K562 (cell line): ENCODE results near the gene AQP9. TPM values are rescaled to one million over a fixed set of nuclear protein-coding genes. Genes with fewer than 3 reads are reported as not detected.

Source experiments
- BCOR ChIP-seq: fragments of 450-650 bp; IDR thresholded peaks from 2 replicates; pipeline ENCODE4 v1.6.1; 2016
- CBX5 ChIP-seq: IDR thresholded peaks from 2 replicates; pipeline ENCODE4 v1.6.1; 2014; ENCODE audit warnings: low read depth, borderline replicate concordance
- CHD1 ChIP-seq: fragments of 200-600 bp; sonication (generic); IDR thresholded peaks from one replicate; pipeline ENCODE4 v1.6.1; 2012; ENCODE audit warnings: mild to moderate bottlenecking, moderate library complexity, low read length, inconsistent platforms
- ETV5 ChIP-seq: sonication (generic); formaldehyde crosslinking; IDR thresholded peaks from 2 replicates; pipeline ENCODE4 v1.4.0; 2020; ENCODE audit warnings: low read depth, mild to moderate bottlenecking, missing genetic modification reagents
- FOSL1 ChIP-seq: fragments of 200-800 bp; sonication (Bioruptor generic); conservative IDR thresholded peaks from 2 replicates; pipeline ENCODE4 v1.6.1; 2016; ENCODE audit warnings: missing genetic modification characterization, missing compliant biosample characterization
- GTF2E2 ChIP-seq: fragments of 200-800 bp; sonication (Bioruptor generic); IDR thresholded peaks from 2 replicates; pipeline ENCODE4 v1.6.1; 2016; ENCODE audit warnings: missing genetic modification characterization, missing compliant biosample characterization
- IFI16 ChIP-seq: fragments of 250-450 bp; sonication (Bioruptor Pico); IDR thresholded peaks from 2 replicates; pipeline ENCODE4 v2.1.2; 2022; ENCODE audit warnings: mild to moderate bottlenecking, inconsistent platforms
- JUND ChIP-seq, 2 experiments: IDR thresholded peaks; 2 replicates in 1 of 2; 3 replicates in 1 of 2; pipeline ENCODE4 v1.6.1; 2011; ENCODE audit warnings: borderline replicate concordance in 2 of 2, low read depth in 2 of 2, low read length in 2 of 2, improper control_type of control experiment in 1 of 2, missing biosample characterization in 1 of 2, missing genetic modification characterization in 1 of 2, missing genetic modification reagents in 1 of 2
- NFXL1 ChIP-seq: fragments of 450-650 bp; formaldehyde crosslinking; IDR thresholded peaks from 2 replicates; pipeline ENCODE4 v1.4.0; 2021; ENCODE audit warnings: mild to moderate bottlenecking
- NR2C1 ChIP-seq, 2 experiments: fragments of 450-650 bp; IDR thresholded peaks; 2 replicates each; pipeline ENCODE4 v1.6.1; 2017; ENCODE audit warnings: mild to moderate bottlenecking in 2 of 2, antibody characterized with exemption in 1 of 2, inconsistent platforms in 1 of 2, missing compliant biosample characterization in 1 of 2, missing genetic modification characterization in 1 of 2
- NRF1 ChIP-seq, 2 experiments: fragments of 450-650 bp; IDR thresholded peaks in 1 of 2; conservative IDR thresholded peaks in 1 of 2; 2 replicates each; pipeline ENCODE4 v1.6.1; 2014; ENCODE audit warnings: mild to moderate bottlenecking in 2 of 2
- TAL1 ChIP-seq: fragments of 450-650 bp; IDR thresholded peaks from 2 replicates; pipeline ENCODE4 v1.6.1; 2016; ENCODE audit warnings: mild to moderate bottlenecking
- TEAD1 ChIP-seq, 2 experiments: fragments of 450-650 bp in 1 of 2; sonication (generic) in 1 of 2; formaldehyde crosslinking; IDR thresholded peaks; 2 replicates each; pipeline versions ENCODE4 v1.4.0 to v1.8.0; 2020 to 2022; ENCODE audit warnings: mild to moderate bottlenecking in 2 of 2, missing genetic modification reagents in 1 of 2
- TEAD4 ChIP-seq, 2 experiments: sonication (generic) in 1 of 2; formaldehyde crosslinking in 1 of 2; IDR thresholded peaks; 2 replicates each; pipeline versions ENCODE4 v1.6.1 to v1.8.0; 2012 to 2022; ENCODE audit warnings: borderline replicate concordance in 1 of 2, inconsistent platforms in 1 of 2, low read length in 1 of 2, mild to moderate bottlenecking in 1 of 2, missing genetic modification reagents in 1 of 2
- ZNF324 ChIP-seq: fragments of 250-450 bp; sonication (Bioruptor Pico); IDR thresholded peaks from 2 replicates; pipeline ENCODE4 v1.4.0; 2020; ENCODE audit warnings: mild to moderate bottlenecking
- ZNF354B ChIP-seq: fragments of 250-450 bp; sonication (Bioruptor Pico); IDR thresholded peaks from 2 replicates; pipeline ENCODE4 v1.4.0; 2020
- ZNF589 ChIP-seq: fragments of 200-800 bp; sonication (Bioruptor generic); IDR thresholded peaks from 2 replicates; pipeline ENCODE4 v1.6.1; 2016; ENCODE audit warnings: low read depth, missing genetic modification characterization, missing compliant biosample characterization
- ZSCAN32 ChIP-seq: fragments of 450-650 bp; formaldehyde crosslinking; IDR thresholded peaks from 2 replicates; pipeline ENCODE4 v1.4.0; 2020; ENCODE audit warnings: mild to moderate bottlenecking, moderate library complexity
- polyA plus RNA-seq, 8 experiments: library from polyadenylated mRNA; depleted of rRNA in 4 of 8; stranded (reverse) in 5 of 8; unstranded in 3 of 8; fragments of >200 nt; fragmentation: Nextera tagmentation in 2 of 8; fragmentation: Illumina TruSeq in 1 of 8; extraction: Ambion mirVana in 2 of 8; extraction: Trizol in 1 of 8; gene quantifications; 2 replicates each; pipeline versions ENCODE4 v1.2.1 to v1.2.3, GENCODE V29; 2011 to 2014; ENCODE audit warnings: inconsistent platforms in 1 of 8, missing spikeins in 1 of 8
- total RNA-seq, 7 experiments: library from RNA; depleted of rRNA in 6 of 7; stranded (reverse); fragments of >200 nt in 6 of 7; fragmentation: Illumina TruSeq in 2 of 7; extraction: Trizol in 2 of 7; gene quantifications; 2 replicates each; pipeline versions ENCODE4 v1.2.1 to v1.2.3, GENCODE V29; 2011 to 2021; ENCODE audit warnings: low replicate concordance in 1 of 7
- TF ChIP-seq, protein P1 (sequence below): fragments of 450-650 bp; IDR thresholded peaks from 2 replicates; pipeline ENCODE4 v1.6.1; 2016; ENCODE audit warnings: missing biosample characterization, missing genetic modification characterization
- TF ChIP-seq, protein P2 (sequence below): fragments of 450-650 bp; IDR thresholded peaks from 2 replicates; pipeline ENCODE4 v1.6.1; 2018; ENCODE audit not compliant: partially characterized antibody
- TF ChIP-seq, protein P3 (sequence below): fragments of 450-650 bp; IDR thresholded peaks from 2 replicates; pipeline ENCODE4 v1.6.1; 2016; ENCODE audit warnings: borderline replicate concordance

Gene AQP9
- total and polyA plus RNA-seq, 9 of the 15 experiments (the other 6 are each of a cell fraction or from before 2014, with no cell fraction given) = 0.04 to 0.33 (median 0.07) TPM; not detected in 4

DNA sequence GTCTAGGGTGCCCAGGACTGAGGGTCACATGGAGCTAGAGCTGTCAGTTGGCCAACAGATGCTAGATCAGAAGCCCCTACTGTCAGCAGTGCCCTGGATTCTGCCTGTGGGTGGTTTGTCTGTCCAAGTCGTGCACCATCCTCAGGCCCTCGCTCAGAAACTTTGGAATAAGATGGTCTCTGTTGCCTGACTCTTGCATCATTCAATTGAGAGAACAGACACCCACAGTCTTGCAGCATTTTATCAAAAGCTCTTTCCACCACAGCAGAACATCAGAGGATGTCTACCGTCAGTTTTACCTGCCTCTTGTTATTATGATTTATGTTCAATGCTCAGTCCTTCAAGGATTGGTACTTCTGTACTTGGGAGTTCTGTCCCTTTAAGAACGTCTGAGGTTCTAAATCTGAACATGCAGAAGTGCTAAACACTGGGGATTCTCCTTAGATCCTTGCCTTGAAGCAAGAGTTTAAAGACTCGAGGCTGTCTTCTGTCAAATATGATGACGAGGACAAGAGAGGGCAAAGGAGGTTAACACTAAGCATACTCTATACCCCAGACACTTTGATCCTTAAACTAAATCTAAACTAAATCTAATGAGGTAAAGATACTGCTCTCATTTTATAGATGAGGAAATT, 4.8 kb downstream of the AQP9 start (continued):
- 0 out of 2 replicates have a peak, but pooled peaks have one; percentile 23 for TF ChIP-seq FOSL1 (tag)
- peak; percentile 64; the same call in 1 of the 2 replicates for TF ChIP-seq ZNF589 (CRISPR knock-in tag)
- TF ChIP-seq NFXL1 (CRISPR knock-in tag) = no peak
- TF ChIP-seq CBX5 = no peak
- no peak for TF ChIP-seq NR2C1 (IDR thresholded peaks at IDR 0.05)
- peak; percentile 62 for TF ChIP-seq NR2C1 (tag; IDR thresholded peaks at IDR 0.05)
- no peak for TF ChIP-seq BCOR
- no peak for TF ChIP-seq ZNF354B (CRISPR knock-in tag)
- TF ChIP-seq ZNF324 (CRISPR knock-in tag) = no peak
- peak; percentile 86 for TF ChIP-seq ZSCAN32 (CRISPR knock-in tag)
- TF ChIP-seq TEAD1 (CRISPR knock-in tag; IDR thresholded peaks at IDR 0.05) = 0 out of 4 replicates have a peak, but pooled peaks of 1 of the 2 experiments have one; percentile 9
- TF ChIP-seq, protein P1, sequence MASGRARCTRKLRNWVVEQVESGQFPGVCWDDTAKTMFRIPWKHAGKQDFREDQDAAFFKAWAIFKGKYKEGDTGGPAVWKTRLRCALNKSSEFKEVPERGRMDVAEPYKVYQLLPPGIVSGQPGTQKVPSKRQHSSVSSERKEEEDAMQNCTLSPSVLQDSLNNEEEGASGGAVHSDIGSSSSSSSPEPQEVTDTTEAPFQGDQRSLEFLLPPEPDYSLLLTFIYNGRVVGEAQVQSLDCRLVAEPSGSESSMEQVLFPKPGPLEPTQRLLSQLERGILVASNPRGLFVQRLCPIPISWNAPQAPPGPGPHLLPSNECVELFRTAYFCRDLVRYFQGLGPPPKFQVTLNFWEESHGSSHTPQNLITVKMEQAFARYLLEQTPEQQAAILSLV (tag) = peak; percentile 81
- TF ChIP-seq TEAD4 (IDR thresholded peaks at IDR 0.05; ENCODE audit: low read length) = 0 out of 2 replicates have a peak, but pooled peaks have one; percentile 11
- TF ChIP-seq TEAD4 (CRISPR knock-in tag; IDR thresholded peaks at IDR 0.05; ENCODE audit: borderline replicate concordance) = no peak
- no peak for TF ChIP-seq IFI16 (CRISPR knock-in tag)
- no peak for TF ChIP-seq CHD1
- TF ChIP-seq, protein P2, sequence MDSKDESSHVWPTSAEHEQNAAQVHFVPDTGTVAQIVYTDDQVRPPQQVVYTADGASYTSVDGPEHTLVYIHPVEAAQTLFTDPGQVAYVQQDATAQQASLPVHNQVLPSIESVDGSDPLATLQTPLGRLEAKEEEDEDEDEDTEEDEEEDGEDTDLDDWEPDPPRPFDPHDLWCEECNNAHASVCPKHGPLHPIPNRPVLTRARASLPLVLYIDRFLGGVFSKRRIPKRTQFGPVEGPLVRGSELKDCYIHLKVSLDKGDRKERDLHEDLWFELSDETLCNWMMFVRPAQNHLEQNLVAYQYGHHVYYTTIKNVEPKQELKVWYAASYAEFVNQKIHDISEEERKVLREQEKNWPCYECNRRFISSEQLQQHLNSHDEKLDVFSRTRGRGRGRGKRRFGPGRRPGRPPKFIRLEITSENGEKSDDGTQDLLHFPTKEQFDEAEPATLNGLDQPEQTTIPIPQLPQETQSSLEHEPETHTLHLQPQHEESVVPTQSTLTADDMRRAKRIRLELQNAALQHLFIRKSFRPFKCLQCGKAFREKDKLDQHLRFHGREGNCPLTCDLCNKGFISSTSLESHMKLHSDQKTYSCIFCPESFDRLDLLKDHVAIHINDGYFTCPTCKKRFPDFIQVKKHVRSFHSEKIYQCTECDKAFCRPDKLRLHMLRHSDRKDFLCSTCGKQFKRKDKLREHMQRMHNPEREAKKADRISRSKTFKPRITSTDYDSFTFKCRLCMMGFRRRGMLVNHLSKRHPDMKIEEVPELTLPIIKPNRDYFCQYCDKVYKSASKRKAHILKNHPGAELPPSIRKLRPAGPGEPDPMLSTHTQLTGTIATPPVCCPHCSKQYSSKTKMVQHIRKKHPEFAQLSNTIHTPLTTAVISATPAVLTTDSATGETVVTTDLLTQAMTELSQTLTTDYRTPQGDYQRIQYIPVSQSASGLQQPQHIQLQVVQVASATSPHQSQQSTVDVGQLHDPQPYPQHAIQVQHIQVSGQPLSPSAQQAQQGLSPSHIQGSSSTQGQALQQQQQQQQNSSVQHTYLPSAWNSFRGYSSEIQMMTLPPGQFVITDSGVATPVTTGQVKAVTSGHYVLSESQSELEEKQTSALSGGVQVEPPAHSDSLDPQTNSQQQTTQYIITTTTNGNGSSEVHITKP = no peak
- 0 out of 2 replicates have a peak, but pooled peaks have one; percentile 46 for TF ChIP-seq ETV5 (CRISPR knock-in tag)
- peak; percentile 7 to 17; a peak in 1 of 4 replicates for TF ChIP-seq NRF1 (conservative IDR thresholded peaks at IDR 0.05 in 1 of 2, IDR thresholded peaks at IDR 0.05 in 1 of 2)
- TF ChIP-seq GTF2E2 = no peak
- TF ChIP-seq TAL1 = no peak
- TF ChIP-seq JUND (IDR thresholded peaks at IDR 0.05; ENCODE audit: borderline replicate concordance, low read depth, low read length) = peak; percentile 88
- peak; percentile 65; the same call in 1 of the 3 replicates for TF ChIP-seq JUND (tag; IDR thresholded peaks at IDR 0.05; ENCODE audit: borderline replicate concordance, low read depth, low read length)
- TF ChIP-seq, protein P3, sequence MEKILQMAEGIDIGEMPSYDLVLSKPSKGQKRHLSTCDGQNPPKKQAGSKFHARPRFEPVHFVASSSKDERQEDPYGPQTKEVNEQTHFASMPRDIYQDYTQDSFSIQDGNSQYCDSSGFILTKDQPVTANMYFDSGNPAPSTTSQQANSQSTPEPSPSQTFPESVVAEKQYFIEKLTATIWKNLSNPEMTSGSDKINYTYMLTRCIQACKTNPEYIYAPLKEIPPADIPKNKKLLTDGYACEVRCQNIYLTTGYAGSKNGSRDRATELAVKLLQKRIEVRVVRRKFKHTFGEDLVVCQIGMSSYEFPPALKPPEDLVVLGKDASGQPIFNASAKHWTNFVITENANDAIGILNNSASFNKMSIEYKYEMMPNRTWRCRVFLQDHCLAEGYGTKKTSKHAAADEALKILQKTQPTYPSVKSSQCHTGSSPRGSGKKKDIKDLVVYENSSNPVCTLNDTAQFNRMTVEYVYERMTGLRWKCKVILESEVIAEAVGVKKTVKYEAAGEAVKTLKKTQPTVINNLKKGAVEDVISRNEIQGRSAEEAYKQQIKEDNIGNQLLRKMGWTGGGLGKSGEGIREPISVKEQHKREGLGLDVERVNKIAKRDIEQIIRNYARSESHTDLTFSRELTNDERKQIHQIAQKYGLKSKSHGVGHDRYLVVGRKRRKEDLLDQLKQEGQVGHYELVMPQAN = no peak
